Rectal smooth muscle tissue (tissue), 1 donor: ENCODE results near the gene GAB4.
"Not testable (repeated sequence)": the region's sequence is repeated elsewhere in the genome, so short reads cannot be mapped to it uniquely, and the experiment has no call there.

Experiments used
- H3K27ac ChIP-seq: one replicate; pipeline ENCODE4 v1.7.0; 2013; ENCODE audit warnings: low read depth, low read length, inconsistent platforms
- H3K27me3 ChIP-seq: one replicate; pipeline ENCODE4 v1.7.0; 2013; ENCODE audit warnings: low read length; ENCODE audit not compliant: control insufficient read depth, insufficient read depth
- H3K36me3 ChIP-seq: one replicate; pipeline ENCODE4 v1.7.0; 2013; ENCODE audit warnings: low read length; ENCODE audit not compliant: control insufficient read depth, insufficient read depth
- H3K4me1 ChIP-seq: one replicate; pipeline ENCODE4 v1.7.0; 2013; ENCODE audit warnings: low read length; ENCODE audit not compliant: control insufficient read depth, insufficient read depth
- H3K4me3 ChIP-seq: one replicate; pipeline ENCODE4 v1.7.0; 2013; ENCODE audit warnings: low read length
- H3K9ac ChIP-seq: one replicate; pipeline ENCODE4 v1.7.0; 2013; ENCODE audit warnings: low read length

GAB4 gene

DNA sequence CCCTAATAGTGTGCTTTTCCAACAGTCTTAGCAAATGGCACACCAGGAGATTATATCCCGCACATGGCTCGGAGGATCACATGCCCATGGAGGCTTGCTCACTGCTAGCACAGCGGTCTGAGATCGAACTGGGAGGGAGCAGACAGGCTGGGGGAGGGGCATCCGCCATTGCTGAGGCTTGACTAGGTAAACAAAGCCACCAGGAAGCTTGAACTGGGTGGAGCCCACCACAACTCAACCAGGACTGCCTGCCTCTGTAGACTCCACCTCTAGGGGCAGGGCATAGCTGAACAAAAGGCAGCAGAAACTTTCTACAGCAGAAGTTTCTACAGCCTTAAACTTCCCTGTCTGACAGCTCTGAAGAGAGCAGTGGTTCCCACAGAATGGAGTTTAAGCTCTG, 16.4 kb upstream of the GAB4 start:
- not testable (repeated sequence) for H3K27ac ChIP-seq

GRCh38 chr22:17015552-17015951, 7.5 kb upstream of the GAB4 start:
- H3K4me1 ChIP-seq, H3K27me3 ChIP-seq, H3K4me3 ChIP-seq, H3K9ac ChIP-seq, H3K27ac ChIP-seq, H3K36me3 ChIP-seq: not testable (repeated sequence)

More for the DNA sequence above, 16.4 kb upstream of the GAB4 start:
- H3K4me1 ChIP-seq, H3K36me3 ChIP-seq, H3K27me3 ChIP-seq, H3K9ac ChIP-seq, H3K4me3 ChIP-seq: not testable (repeated sequence)

GRCh38 chr22:17014101-17014440, 6.0 kb upstream of the GAB4 start:
- H3K9ac ChIP-seq, H3K36me3 ChIP-seq, H3K4me1 ChIP-seq, H3K27me3 ChIP-seq, H3K27ac ChIP-seq, H3K4me3 ChIP-seq: not testable (repeated sequence)

DNA sequence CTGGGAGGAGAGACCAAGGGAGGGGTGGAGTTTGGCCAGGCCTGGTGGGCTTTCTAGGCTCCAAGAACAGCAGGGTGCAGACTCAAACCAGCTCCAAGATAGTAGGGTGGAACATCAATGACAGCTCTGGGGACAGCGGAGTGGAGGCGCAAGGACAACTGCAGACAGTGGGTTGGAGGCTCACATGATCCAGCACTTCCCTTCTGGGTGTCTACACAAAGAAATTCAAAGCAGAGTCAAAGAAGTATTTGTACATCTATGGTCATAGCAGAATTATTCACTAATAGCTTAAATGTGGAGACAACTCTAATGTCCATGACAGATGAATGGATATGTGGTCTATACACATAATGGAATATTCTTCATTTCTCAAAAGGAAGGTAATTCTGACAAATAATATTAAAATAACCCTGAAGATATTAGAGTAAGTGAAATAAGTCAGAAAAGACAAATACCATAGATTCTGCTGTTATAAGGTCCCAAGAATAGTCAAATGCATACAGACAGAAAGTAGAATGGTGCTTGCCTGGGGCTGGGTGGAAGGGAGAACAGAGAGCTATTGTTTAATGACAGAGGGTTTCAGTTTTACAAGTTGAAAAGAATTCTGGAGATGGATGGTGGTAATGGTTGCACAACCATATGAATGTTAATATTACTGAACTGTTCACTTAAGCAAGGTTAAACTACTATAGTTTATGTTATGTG, 5.5 kb upstream of the GAB4 start:
- no peaks in the 10 kb centered on the region for H3K27me3 ChIP-seq
- H3K9ac ChIP-seq, result no peak overlapping the region

DNA sequence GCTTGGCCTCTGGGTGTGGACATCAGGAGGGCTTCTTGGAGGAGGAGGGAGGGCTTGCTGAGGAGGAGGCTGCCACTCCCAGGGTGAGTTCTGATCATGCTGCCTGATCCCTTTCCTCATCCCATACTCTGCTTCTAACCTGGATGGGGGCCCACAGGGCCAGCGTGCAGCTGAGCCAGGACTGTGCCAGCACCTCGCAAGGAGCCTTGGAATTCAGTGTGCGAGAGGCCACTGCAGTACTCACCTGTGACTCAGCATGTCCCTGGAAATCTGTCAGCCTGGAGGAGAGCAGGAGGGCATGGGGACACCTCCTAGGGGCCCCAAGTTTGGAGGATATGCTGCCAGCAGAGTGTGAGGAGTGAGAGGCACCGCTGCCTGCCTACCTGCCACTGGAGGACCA, 4.2 kb upstream of the GAB4 start:
- Histone ChIP-seq H3K27me3 (no peaks in the 10 kb centered on the region), H3K27ac (no peak overlapping the region), H3K36me3 (no peaks in the 10 kb centered on the region), H3K9ac (no peak overlapping the region), H3K4me3 (no peak overlapping the region), H3K4me1 (no peaks in the 10 kb centered on the region)

More for the DNA sequence above, 5.5 kb upstream of the GAB4 start:
- no peak overlapping the region for H3K4me3 ChIP-seq
- H3K27ac ChIP-seq, result no peak overlapping the region
- H3K4me1 ChIP-seq, result no peaks in the 10 kb centered on the region
- no peaks in the 10 kb centered on the region for H3K36me3 ChIP-seq

DNA sequence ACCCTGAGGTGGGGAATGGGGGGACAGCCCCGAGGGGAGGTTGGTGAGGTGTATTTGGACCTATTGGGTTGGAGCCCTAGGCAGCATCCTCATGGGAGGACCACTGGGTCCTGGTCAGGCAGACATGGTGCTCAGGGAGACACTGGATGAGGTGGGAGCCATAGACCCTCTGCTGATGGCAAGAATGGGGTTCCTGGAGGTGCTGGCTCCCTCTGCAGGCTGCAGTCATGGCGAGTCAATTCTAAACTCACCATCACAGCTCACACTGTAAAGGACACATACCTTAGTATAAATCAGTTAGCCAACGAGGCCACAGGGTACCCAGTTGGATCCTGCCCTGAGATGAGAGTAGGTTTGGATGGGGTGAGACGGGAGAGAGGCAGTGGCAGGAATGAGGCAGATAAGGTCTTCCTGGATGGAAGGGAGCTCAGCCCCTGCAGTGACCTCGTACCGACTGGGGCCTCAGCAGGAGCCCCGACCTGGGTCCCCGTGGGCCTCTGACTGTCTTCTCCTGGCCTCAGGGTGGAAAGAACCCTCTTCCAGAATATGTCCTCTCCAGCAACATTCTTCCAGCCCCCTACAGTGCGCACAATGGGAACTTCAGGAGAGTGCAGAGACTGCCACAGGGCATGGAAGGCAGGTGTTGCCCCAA, 1.7 kb upstream of the GAB4 start:
- Histone ChIP-seq H3K27ac (no peak overlapping the region), H3K4me3 (no peak overlapping the region), H3K9ac (no peak overlapping the region), H3K4me1 (no peaks in the 10 kb centered on the region), H3K27me3 (no peaks in the 10 kb centered on the region), H3K36me3 (no peaks in the 10 kb centered on the region)

DNA sequence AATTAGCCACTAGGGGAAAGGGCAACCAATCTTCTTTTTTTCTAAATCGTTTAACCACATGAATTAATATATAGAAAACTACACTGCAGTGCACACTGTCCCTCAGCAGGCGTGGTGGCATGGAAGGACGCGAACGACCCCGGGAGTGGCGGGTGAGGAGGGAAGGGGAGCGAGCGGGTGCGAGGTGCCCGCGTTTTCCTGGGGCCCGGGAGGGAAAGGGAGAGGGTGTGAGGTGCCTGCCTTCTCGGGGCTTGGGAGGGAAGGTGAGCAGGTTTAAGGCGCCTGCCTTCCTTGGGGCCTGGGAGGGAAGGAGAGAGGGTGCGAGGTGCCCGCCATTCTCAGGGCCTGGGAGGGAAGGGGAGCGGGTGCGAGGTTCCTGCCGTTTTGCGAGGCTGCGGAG, 765 bp downstream of the GAB4 start:
- Histone ChIP-seq H3K9ac (no peak overlapping the region), H3K27ac (no peak overlapping the region), H3K27me3 (no peaks in the 10 kb centered on the region), H3K36me3 (no peaks in the 10 kb centered on the region), H3K4me1 (no peaks in the 10 kb centered on the region), H3K4me3 (no peak overlapping the region)

GRCh38 chr22:16989915-16990314, 18.1 kb downstream of the GAB4 start:
- Histone ChIP-seq H3K27ac (no peak overlapping the region), H3K9ac (no peak overlapping the region), H3K27me3 (no peaks in the 10 kb centered on the region), H3K36me3 (no peaks in the 10 kb centered on the region), H3K4me1 (no peaks in the 10 kb centered on the region), H3K4me3 (no peak overlapping the region)

DNA sequence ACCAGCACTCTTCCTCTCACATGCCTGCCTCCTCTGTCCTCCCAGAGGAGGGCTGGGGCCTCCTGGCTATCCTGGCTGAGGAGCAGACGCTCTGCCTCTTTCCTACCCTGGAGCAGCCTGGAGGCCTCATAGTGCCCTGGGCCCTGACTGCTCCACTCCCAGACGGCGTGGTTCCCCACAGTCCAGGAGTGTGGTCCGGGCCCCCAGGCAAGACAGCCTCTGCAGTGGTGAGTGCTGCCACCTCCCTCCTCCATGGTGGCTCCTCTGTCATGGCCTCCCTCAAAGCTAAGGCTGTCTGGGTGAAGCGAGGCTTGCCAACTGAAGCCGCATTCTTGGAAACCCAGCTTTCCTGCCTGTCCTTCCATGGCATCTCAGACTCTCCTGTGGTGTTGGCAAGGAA, 19.8 kb downstream of the GAB4 start:
- no peaks in the 10 kb centered on the region for H3K36me3 ChIP-seq
- no peak overlapping the region for H3K4me3 ChIP-seq

DNA sequence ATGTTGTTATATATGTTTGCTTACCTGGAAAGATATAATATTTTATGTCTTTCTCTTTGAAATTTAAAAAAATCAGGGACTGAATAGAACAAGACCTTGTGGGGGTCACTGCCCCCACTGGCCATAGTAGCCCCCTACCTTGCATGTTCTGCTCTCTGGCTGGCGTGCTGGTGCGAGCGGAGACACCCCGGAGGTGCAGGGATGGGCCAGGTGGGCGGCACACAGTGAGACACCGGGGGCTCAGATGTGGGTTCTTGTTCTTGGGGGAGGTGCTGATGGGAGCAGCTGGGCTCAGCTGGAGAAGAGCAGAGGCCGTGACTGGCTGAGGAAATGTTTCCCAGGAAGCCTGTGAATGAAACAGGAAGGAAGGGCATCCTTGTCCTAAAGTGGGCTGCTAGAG, 20.2 kb downstream of the GAB4 start:
- Histone ChIP-seq H3K9ac (no peak overlapping the region), H3K4me1 (no peaks in the 10 kb centered on the region), H3K27ac (no peak overlapping the region), H3K27me3 (peaks cover 2% of the 10 kb centered on the region), H3K4me3 (no peak overlapping the region), H3K36me3 (no peaks in the 10 kb centered on the region)

More for the DNA sequence above, 19.8 kb downstream of the GAB4 start:
- Histone ChIP-seq H3K4me1 (no peaks in the 10 kb centered on the region), H3K9ac (no peak overlapping the region), H3K27ac (no peak overlapping the region), H3K27me3 (peaks cover 2% of the 10 kb centered on the region)

- no peaks in the 10 kb centered on the region for H3K27me3 ChIP-seq
- no peak overlapping the region for H3K9ac ChIP-seq
- no peaks in the 10 kb centered on the region for H3K36me3 ChIP-seq
- no peaks in the 10 kb centered on the region for H3K4me1 ChIP-seq
- no peak overlapping the region for H3K4me3 ChIP-seq
- H3K27ac ChIP-seq, result no peak overlapping the region
Measured at GRCh38 chr22:16975155-16975885, 32.7 kb downstream of the GAB4 start.

DNA sequence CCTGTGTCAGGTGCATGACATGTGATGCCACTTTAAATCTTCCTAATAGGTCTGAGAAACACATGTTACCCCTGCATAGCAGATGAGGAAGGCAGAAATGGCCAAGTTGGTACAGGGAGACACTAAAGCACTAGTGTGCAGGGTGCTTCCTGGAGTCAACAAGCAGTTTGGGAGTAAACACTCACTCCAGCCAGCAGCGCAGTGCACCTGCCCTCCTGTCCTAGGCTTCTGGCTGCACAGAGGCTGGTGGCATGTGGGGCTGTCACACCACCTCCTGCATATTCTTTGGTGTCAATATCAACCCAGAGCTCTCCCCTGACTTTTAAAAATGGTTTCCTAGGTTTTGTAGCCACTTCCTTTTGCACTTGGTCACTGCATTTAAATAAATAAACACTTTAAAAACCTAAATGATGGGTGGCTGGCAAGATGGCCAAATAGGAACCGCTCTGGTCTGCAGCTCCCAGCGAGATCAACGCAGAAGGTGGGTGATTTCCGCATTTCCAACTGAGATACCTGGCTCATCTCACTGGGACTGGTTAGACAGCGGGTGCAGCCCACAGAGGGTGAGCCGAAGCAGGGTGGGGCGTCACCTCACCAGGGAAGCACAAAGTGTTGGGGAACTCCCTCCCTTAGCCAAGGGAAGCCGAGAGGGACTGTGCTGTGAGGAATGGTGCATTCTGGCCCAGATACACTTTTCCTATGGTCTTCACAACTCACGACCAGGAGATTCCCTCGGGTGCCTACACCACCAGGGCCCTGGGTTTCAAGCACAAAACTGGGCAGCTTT, 33.5 kb downstream of the GAB4 start:
- Histone ChIP-seq H3K4me1 (no peaks in the 10 kb centered on the region), H3K27me3 (no peaks in the 10 kb centered on the region), H3K36me3 (no peaks in the 10 kb centered on the region), H3K27ac (no peak overlapping the region), H3K4me3 (no peak overlapping the region), H3K9ac (no peak overlapping the region)
